HepG2 (cell line): ENCODE results near the gene NOL4L. TPM values are rescaled to one million over a fixed set of nuclear protein-coding genes. Genes with fewer than 3 reads are reported as not detected.

ENCODE experiments used
- ARID4A ChIP-seq: sonication (generic); formaldehyde crosslinking; IDR thresholded peaks from 2 replicates; pipeline ENCODE4 v1.5.0; 2020; ENCODE audit warnings: mild to moderate bottlenecking, missing genetic modification reagents, borderline replicate concordance
- GABPB1 ChIP-seq: IDR thresholded peaks from 2 replicates; pipeline ENCODE4 v1.6.1; 2016; ENCODE audit warnings: mild to moderate bottlenecking, missing genetic modification reagents, moderate library complexity, missing compliant biosample characterization
- MAFG ChIP-seq: sonication (generic); formaldehyde crosslinking; IDR thresholded peaks from 2 replicates; pipeline ENCODE4 v1.5.1; 2020; ENCODE audit warnings: mild to moderate bottlenecking, missing genetic modification reagents
- MYC ChIP-seq: sonication (generic); formaldehyde crosslinking; IDR thresholded peaks from 2 replicates; pipeline ENCODE4 v1.9.0; 2021; ENCODE audit warnings: missing genetic modification reagents, borderline replicate concordance
- SOX6 ChIP-seq, 2 experiments: fragments of 450-650 bp in 1 of 2; sonication (generic) in 1 of 2; formaldehyde crosslinking in 1 of 2; IDR thresholded peaks; 2 replicates each; pipeline versions ENCODE4 v1.4.0 to v1.6.1; 2017 to 2020; ENCODE audit warnings: antibody characterized with exemption in 1 of 2, mild to moderate bottlenecking in 1 of 2, missing genetic modification reagents in 1 of 2
- SP2 ChIP-seq: sonication (generic); formaldehyde crosslinking; IDR thresholded peaks from 2 replicates; pipeline ENCODE4 v1.5.1; 2020; ENCODE audit warnings: mild to moderate bottlenecking, missing genetic modification reagents
- TBX2 ChIP-seq: sonication (generic); formaldehyde crosslinking; IDR thresholded peaks from 2 replicates; pipeline ENCODE4 v1.5.0; 2020; ENCODE audit warnings: missing genetic modification reagents, mild to moderate bottlenecking, borderline replicate concordance
- ZBTB7A ChIP-seq: sonication (generic); formaldehyde crosslinking; IDR thresholded peaks from 2 replicates; pipeline ENCODE4 v1.8.0; 2022; ENCODE audit warnings: mild to moderate bottlenecking, missing genetic modification reagents
- ZEB1 ChIP-seq: IDR thresholded peaks from 2 replicates; pipeline ENCODE4 v1.6.1; 2012; ENCODE audit warnings: mild to moderate bottlenecking, low read depth, inconsistent platforms; ENCODE audit not compliant: insufficient replicate concordance
- ZFX ChIP-seq: sonication (generic); formaldehyde crosslinking; IDR thresholded peaks from 2 replicates; pipeline ENCODE4 v1.4.0; 2020; ENCODE audit warnings: mild to moderate bottlenecking, low read depth, missing genetic modification reagents, moderate library complexity
- ZNF33B ChIP-seq: sonication (generic); formaldehyde crosslinking; IDR thresholded peaks from 2 replicates; pipeline ENCODE4 v1.5.1; 2020; ENCODE audit warnings: mild to moderate bottlenecking, missing genetic modification reagents
- ZNF563 ChIP-seq: sonication (generic); formaldehyde crosslinking; IDR thresholded peaks from 2 replicates; pipeline ENCODE4 v1.8.0; 2022; ENCODE audit warnings: mild to moderate bottlenecking, moderate library complexity, missing genetic modification reagents
- polyA plus RNA-seq, 8 experiments: library from polyadenylated mRNA; depleted of rRNA in 3 of 8; stranded (reverse) in 7 of 8; unstranded in 1 of 8; fragments of >200 nt; fragmentation: Illumina TruSeq in 4 of 8; extraction: Trizol in 4 of 8; gene quantifications; 2 replicates each; pipeline versions ENCODE4 v1.2.1 to v1.2.3, GENCODE V29; 2011 to 2016; ENCODE audit warnings: low read depth in 4 of 8, missing spikeins in 1 of 8, mixed read lengths in 1 of 8; ENCODE audit not compliant: insufficient read depth in 1 of 8
- total RNA-seq, 5 experiments: library from RNA; depleted of rRNA; stranded (reverse); fragments of >200 nt; fragmentation: Illumina TruSeq; extraction: Trizol; gene quantifications; 2 replicates each; pipeline ENCODE4 v1.2.3, GENCODE V29; 2016; ENCODE audit warnings: low read depth in 1 of 5

NOL4L gene
- total and polyA plus RNA-seq, 2 of the 13 experiments (the other 11 are each of a cell fraction or from before 2014, with no cell fraction given), result 16.6 to 35.4 TPM

- TF ChIP-seq ARID4A (CRISPR knock-in tag) (peak; percentile 58; the same call in 1 of the 2 replicates), SP2 (CRISPR knock-in tag) (peak; percentile 43; the same call in 1 of the 2 replicates), MYC (CRISPR knock-in tag) (0 out of 2 replicates have a peak, but pooled peaks have one; percentile 19), ZBTB7A (CRISPR knock-in tag) (peak; percentile 81), ZFX (peak; percentile 49; the same call in 1 of the 2 replicates), GABPB1 (peak; percentile 56), MAFG (CRISPR knock-in tag) (no peak), ZNF33B (peak; percentile 65; the same call in 1 of the 2 replicates), TBX2 (CRISPR knock-in tag) (peak; percentile 72; the same call in 1 of the 2 replicates), ZNF563 (CRISPR knock-in tag) (peak; percentile 31; the same call in 1 of the 2 replicates), ZEB1 (no peak), SOX6 (IDR thresholded peaks at IDR 0.05) (no peak), SOX6 (CRISPR knock-in tag; IDR thresholded peaks at IDR 0.05) (peak; percentile 69; the same call in 1 of the 2 replicates)
- TF ChIP-seq, all 625 proteins: peak for 128
These were observed 48.9 kb downstream of the NOL4L start (continued) for GRCh38 chr20:32535953-32536823.
